Endodermal cell (in vitro differentiated cells): Measurements from ENCODE around the gene P2RY11. TPM values are rescaled to one million over a fixed set of nuclear protein-coding genes. Genes with fewer than 3 reads are reported as not detected.

Experiments used
- DNase-seq: peaks from one replicate; pipeline ENCODE4 v3.0.0-alpha.2; 2017
- H3K27ac ChIP-seq: 2 replicates; pipeline ENCODE4 v1.5.1; 2013; ENCODE audit warnings: mild to moderate bottlenecking, low read depth, low read length, moderate library complexity
- H3K27me3 ChIP-seq: 2 replicates; pipeline ENCODE4 v1.6.1; 2013; ENCODE audit warnings: mild to moderate bottlenecking, low read length, moderate library complexity; ENCODE audit not compliant: insufficient read depth, control insufficient read depth, poor library complexity, severe bottlenecking
- H3K36me3 ChIP-seq: 2 replicates; pipeline ENCODE4 v1.7.0; 2013; ENCODE audit warnings: mild to moderate bottlenecking, low read length, moderate library complexity; ENCODE audit not compliant: control insufficient read depth, insufficient read depth
- H3K4me1 ChIP-seq: one replicate; pipeline ENCODE4 v1.7.0; 2013; ENCODE audit warnings: low read length; ENCODE audit not compliant: control insufficient read depth, insufficient read depth
- H3K4me3 ChIP-seq: 2 replicates; pipeline ENCODE4 v1.5.1; 2013; ENCODE audit warnings: mild to moderate bottlenecking, low read length, moderate library complexity
- H3K9ac ChIP-seq: 2 replicates; pipeline ENCODE4 v1.6.1; 2013; ENCODE audit warnings: mild to moderate bottlenecking, low read length, moderate library complexity; ENCODE audit not compliant: poor library complexity, severe bottlenecking; ENCODE audit errors: extremely low read depth
- H3K9me3 ChIP-seq: 2 replicates; pipeline ENCODE4 v1.6.1; 2013; ENCODE audit warnings: mild to moderate bottlenecking, low read length, moderate library complexity; ENCODE audit not compliant: control insufficient read depth
- H3K27ac Mint-ChIP-seq: 2 replicates; pipeline ENCODE4 v1.8.0; 2020; ENCODE audit warnings: mixed read lengths
- H3K27me3 Mint-ChIP-seq: 2 replicates; pipeline ENCODE4 v1.8.0; 2021; ENCODE audit warnings: mild to moderate bottlenecking, mixed read lengths; ENCODE audit not compliant: insufficient read depth
- H3K36me3 Mint-ChIP-seq: 2 replicates; pipeline ENCODE4 v1.8.0; 2020; ENCODE audit warnings: low read depth, mixed read lengths
- H3K4me1 Mint-ChIP-seq: 2 replicates; pipeline ENCODE4 v1.8.0; 2020; ENCODE audit warnings: mixed read lengths
- H3K4me3 Mint-ChIP-seq: 2 replicates; pipeline ENCODE4 v1.8.0; 2020; ENCODE audit warnings: mild to moderate bottlenecking, moderate library complexity, mixed read lengths
- H3K9me3 Mint-ChIP-seq: 2 replicates; pipeline ENCODE4 v1.8.0; 2020; ENCODE audit warnings: mild to moderate bottlenecking, mixed read lengths
- WGBS, 2 experiments: methylation state at CpG; one replicate each; pipeline versions ENCODE4 v1.1.5 to v1.1.7; 2013; ENCODE audit warnings: missing lambda C conversion rate in 2 of 2, mixed read lengths in 1 of 2; ENCODE audit not compliant: insufficient coverage in 1 of 2, insufficient read length in 1 of 2; 5-methylcytosine and 5-hydroxymethylcytosine counted together
- total RNA-seq, 2 donors: library from RNA; stranded (reverse); fragmentation: NEBNext Ultra II Directional in 1 of 2; extraction: Animal tissue kit (Norgen Biotek cat#: 25700) in 1 of 2; gene quantifications; 2 replicates in 1 of 2; 3 replicates in 1 of 2; pipeline ENCODE4 v1.2.1, GENCODE V29; 2021
- TF ChIP-seq, protein P1 (sequence below): fragments of 200-600 bp; sonication (generic); conservative IDR thresholded peaks from 2 replicates; pipeline ENCODE4 v1.5.0; 2021; ENCODE audit warnings: antibody characterized with exemption, mild to moderate bottlenecking

Gene P2RY11
- total RNA-seq, 2 donors from 2014 or later = 9.0 to 14.8 TPM

DNA sequence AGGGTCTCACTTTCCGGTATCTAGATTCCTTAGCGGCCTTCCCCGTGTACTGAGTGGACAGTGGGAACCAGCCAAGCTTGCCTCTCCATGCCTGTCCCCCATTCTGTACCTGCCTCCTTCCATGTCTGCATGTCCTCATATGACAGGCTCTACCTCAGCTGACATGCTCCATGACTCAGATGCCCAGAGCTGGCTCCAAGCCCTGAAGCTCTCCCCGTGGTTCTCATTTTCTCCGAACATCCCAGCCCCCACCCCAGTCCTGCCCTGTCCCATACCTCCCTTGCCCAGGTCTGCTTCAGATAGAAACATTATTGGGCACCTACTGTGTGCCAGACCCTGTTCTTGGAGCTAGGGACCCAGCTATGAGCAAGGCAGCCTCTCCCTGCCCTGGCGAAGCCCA, 42.4 kb upstream of the P2RY11 start:
- WGBS, 2 experiments = 76 to 84% methylated on average over 5 to 6 of the region's 6 CpGs
- H3K27me3 ChIP-seq = no peaks in the 10 kb centered on the region
- Mint-ChIP-seq H3K4me3 (no peak overlapping the region), H3K36me3 (no peaks in the 10 kb centered on the region), H3K27me3 (peaks cover 31% of the 10 kb centered on the region), H3K9me3 (peaks cover 9% of the 10 kb centered on the region), H3K27ac (no peak overlapping the region), H3K4me1 (no peaks in the 10 kb centered on the region)
- TF ChIP-seq, protein P1, sequence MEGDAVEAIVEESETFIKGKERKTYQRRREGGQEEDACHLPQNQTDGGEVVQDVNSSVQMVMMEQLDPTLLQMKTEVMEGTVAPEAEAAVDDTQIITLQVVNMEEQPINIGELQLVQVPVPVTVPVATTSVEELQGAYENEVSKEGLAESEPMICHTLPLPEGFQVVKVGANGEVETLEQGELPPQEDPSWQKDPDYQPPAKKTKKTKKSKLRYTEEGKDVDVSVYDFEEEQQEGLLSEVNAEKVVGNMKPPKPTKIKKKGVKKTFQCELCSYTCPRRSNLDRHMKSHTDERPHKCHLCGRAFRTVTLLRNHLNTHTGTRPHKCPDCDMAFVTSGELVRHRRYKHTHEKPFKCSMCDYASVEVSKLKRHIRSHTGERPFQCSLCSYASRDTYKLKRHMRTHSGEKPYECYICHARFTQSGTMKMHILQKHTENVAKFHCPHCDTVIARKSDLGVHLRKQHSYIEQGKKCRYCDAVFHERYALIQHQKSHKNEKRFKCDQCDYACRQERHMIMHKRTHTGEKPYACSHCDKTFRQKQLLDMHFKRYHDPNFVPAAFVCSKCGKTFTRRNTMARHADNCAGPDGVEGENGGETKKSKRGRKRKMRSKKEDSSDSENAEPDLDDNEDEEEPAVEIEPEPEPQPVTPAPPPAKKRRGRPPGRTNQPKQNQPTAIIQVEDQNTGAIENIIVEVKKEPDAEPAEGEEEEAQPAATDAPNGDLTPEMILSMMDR = no peak
- no peaks in the 10 kb centered on the region for H3K4me1 ChIP-seq
- DNase-seq = no peak
- no peaks in the 10 kb centered on the region for H3K9me3 ChIP-seq
- H3K27ac ChIP-seq = no peak overlapping the region
- no peak overlapping the region for H3K4me3 ChIP-seq
- no peak overlapping the region for H3K9ac ChIP-seq
- no peaks in the 10 kb centered on the region for H3K36me3 ChIP-seq

GRCh38 chr19:10070730-10071446, 40.6 kb upstream of the P2RY11 start:
- H3K27me3 ChIP-seq = peaks cover under 1% of the 10 kb centered on the region
- Mint-ChIP-seq H3K36me3 (no peaks in the 10 kb centered on the region), H3K27ac (no peak overlapping the region), H3K9me3 (peaks cover 15% of the 10 kb centered on the region), H3K27me3 (peaks cover 22% of the 10 kb centered on the region), H3K4me3 (no peak overlapping the region), H3K4me1 (no peaks in the 10 kb centered on the region)
- no peaks in the 10 kb centered on the region for H3K36me3 ChIP-seq
- TF ChIP-seq, protein P1 = no peak
- H3K9me3 ChIP-seq = no peaks in the 10 kb centered on the region
- no peak overlapping the region for H3K4me3 ChIP-seq
- DNase-seq = peak; percentile 82
- 88 to 93% methylated on average over 21 to 22 of the region's 22 CpGs for WGBS, 2 experiments
- no peak overlapping the region for H3K27ac ChIP-seq
- no peak overlapping the region for H3K9ac ChIP-seq
- no peaks in the 10 kb centered on the region for H3K4me1 ChIP-seq

DNA sequence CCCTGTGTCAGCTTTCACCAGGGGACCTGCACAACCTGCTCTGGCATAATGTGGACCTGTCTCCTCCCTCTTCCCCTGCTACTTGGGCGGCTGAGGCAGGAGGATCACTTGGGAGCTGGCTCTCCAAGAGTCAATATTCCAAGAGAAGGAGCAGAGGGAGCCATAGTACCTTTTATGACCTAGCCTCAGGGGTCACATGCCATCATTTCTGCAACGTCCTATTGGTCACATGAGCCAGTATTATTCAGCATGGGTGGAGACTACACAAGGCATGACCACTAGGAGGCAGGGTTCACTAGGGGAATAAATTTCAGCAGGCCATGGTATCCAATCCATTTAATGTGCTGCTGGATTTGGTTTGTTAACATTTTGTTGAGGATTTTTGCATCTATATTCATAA, 37.3 kb upstream of the P2RY11 start:
- Mint-ChIP-seq H3K27me3 (peaks cover 32% of the 10 kb centered on the region), H3K4me3 (no peak overlapping the region)

More for the DNA sequence above, 37.3 kb upstream of the P2RY11 start:
- no peaks in the 10 kb centered on the region for H3K36me3 ChIP-seq
- H3K9me3 Mint-ChIP-seq = peaks cover 15% of the 10 kb centered on the region
- H3K4me1 Mint-ChIP-seq = no peaks in the 10 kb centered on the region
- no peak overlapping the region for H3K27ac ChIP-seq
- no peak overlapping the region for H3K9ac ChIP-seq
- TF ChIP-seq, protein P1 = peak; percentile 55
- WGBS, 2 experiments = 67 to 70% methylated on average over 2 of the region's 2 CpGs
- DNase-seq = no peak
- no peaks in the 10 kb centered on the region for H3K9me3 ChIP-seq
- no peaks in the 10 kb centered on the region for H3K36me3 Mint-ChIP-seq
- no peaks in the 10 kb centered on the region for H3K4me1 ChIP-seq
- H3K27ac Mint-ChIP-seq = no peak overlapping the region
- H3K4me3 ChIP-seq = no peak overlapping the region
- peaks cover 11% of the 10 kb centered on the region for H3K27me3 ChIP-seq
